CD4-positive, alpha-beta T cell treated with Interleukin-12 subunit alpha and Interleukin-12 subunit beta, for 1 hour (primary cell): ENCODE data around the gene PGD.

ENCODE experiments used
- DNase-seq: peaks from one replicate; pipeline ENCODE4 v3.0.0-alpha.2; 2020

PGD gene

DNA sequence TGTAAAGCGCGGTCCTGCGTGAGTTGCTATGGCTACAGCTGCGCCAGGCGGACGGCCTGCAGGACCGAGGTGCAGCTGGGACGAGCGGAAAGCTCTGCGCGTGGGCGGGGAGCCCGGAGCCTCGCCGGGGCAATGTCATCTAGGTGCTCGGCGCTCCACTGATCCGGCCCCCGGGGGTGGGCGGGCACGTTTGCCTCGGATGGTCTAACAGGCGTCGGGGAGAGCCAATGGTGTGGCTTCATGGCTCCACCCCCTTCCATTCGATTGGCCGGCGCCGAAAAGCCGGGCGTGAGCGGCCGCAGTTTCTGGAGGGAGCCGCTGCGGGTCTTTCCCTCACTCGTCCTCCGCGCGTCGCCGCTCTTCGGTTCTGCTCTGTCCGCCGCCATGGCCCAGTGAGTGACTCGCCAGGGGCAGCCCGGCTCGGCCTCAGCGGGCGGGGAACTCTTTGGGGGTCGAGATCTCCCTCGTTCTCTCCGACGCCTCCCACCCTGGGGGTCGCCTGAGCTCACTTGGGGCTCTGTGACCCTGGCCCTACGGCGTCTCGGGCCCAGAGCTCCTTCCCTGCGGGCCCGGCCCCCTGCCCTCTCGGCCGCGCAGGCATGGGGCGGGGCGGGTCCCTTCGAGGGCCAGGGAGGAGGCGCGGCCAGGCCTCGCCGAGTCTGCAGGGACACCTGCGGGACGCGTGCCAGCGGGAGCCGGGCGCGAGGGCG lies at the start of gene PGD:
Gene PGD, plus strand, starts transcription at position 331 of the 710 bp plus-strand sequence. Its CDS starts 54 bp downstream, at position 385.
- DNase-seq = peak; percentile 97

DNA sequence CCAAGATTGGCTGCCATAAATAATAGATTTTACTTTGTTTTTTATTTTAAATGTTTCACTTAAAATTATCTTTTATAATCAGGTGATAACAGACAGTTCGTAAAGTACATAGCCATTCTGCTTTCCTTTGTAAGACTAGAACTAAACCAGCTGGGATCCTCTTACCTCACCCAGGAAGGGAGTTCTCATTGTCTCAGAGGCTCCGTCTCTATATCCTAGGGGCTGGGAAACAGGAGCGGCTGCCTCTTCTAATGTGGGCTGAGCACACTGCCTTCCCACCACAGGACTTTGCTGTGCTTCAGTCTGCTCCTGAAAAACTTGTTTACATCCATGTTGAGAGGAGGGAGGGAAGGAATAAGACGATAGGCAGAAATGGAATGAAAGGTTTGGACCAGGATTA lies 45.6 kb upstream of the PGD start:
- no peak for DNase-seq

DNA sequence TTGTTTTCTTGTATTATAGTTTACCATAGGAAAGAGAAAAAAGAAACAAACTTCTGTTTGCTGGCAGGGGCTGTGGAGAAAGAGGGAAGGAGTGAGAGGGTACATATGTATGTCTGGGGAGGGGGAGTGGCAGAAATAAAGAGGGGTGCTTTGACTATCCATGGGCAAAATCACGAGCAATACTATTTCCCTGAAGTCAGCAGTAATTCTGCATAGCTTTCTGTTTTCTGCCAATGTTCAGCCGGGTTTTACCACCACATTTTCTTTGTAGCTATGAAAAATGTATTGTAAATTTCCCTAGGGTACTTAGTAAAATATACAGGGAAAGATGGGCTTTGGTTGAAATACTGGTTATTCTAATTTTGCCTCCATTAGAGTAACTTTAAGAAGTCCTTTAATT lies 45.2 kb upstream of the PGD start:
- DNase-seq = no peak

DNA sequence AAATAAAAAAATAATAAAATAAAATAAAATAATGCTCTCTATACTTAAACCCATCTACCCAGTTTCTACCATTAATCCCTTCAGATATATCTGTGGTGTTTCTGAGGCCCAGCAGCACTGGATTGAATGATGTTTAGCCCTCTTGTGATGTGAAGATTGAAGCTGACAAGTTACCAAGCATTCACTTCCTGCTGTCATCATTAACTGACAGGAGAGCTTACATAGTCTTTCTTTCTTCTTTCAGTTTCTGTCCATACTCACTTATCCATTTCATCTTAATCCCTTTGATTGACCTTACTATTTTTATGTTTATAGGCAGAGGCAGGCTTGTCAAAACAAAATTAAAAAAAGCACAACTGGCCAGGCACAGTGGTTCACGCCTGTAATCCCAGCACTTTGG lies 38.8 kb upstream of the PGD start:
- no peak for DNase-seq

DNA sequence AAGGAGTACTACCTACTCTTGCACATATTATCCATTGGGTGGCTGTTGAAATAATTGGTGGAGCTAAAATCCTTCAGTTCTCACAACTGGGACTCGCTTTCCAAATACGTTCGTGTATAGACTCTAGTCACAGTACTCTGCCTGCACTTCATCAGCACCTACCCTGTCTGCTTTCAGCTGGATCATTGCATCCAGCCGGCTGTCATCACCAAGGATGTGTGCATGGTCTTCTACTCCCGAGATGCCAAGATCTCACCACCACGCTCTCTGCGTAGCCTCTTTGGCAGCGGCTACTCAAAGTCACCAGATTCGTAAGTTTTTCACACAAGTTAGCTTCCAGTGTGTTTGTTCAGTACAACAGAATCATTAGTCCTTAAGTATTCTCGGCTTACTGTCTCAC lies 37.3 kb upstream of the PGD start:
- no peak for DNase-seq

DNA sequence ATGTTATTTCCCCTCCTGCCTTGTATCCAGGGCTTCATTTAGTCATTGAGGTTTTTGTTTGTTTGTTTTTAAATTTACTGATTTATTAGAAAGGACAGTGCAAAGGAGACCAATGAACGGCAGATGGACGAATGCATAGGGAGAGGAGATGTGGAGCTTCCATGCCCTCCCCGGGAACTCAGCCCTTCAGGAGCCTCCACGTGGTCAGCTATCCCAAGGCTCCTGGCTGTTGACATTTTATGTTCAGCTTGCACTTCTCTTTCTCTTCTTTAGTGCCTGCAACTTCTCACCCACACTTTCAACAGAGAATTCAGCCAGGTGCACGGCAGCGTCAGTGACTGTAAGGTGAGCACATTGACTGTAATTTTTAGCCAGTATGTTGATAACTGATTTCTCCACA lies 30.7 kb upstream of the PGD start:
- DNase-seq = no peak

DNA sequence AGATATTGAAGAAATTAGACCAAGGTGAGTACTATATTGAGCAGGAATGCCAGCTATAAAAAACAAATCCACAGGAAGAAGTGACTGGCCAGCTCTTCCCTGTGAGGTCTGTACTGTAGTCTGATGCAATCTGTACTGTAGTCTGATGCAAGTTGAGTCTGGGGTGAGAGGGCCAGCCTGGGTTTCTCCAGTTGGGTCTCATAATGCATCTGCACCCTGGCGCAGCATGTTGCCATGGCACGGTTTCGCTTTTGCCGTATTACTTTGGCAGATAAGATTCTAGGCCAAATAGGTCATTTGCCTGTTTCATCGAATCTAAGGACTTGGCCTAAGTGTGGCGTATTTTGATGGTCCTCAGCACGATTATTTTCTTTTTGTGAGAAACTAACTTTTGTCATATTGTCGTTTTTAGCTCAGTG lies 24.4 kb upstream of the PGD start:
- DNase-seq = no peak

DNA sequence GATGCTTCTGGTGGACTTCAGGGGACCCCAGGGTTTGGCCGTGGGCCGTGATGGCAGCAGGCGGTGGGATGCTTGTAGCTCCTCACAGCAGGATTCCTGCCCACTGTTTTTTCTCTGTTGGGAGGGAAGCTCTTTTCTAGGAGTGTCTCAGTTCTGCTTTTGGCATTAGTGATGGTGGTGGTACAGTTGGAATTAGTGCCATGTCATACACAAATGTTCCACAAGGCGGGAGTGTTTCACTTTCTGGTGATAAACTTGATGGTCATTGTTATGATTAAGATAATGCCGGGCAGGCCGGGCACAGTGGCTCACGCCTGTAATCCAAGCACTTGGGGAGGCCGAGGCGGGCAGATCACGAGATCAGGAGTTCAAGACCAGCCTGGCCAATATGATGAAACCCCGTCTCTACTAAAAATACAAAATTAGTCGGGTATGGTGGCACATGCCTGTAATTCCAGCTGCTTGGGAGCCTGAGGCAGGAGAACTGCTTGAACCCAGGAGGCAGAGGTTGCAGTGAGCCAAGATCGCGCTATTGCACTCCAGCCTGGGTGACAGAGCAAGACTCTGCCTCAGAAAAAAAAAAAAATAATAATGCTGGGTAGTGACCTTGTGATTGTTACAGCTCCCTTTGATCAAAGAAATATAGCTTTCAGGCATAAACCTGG lies 21.4 kb upstream of the PGD start:
- peak; percentile 40 for DNase-seq

DNA sequence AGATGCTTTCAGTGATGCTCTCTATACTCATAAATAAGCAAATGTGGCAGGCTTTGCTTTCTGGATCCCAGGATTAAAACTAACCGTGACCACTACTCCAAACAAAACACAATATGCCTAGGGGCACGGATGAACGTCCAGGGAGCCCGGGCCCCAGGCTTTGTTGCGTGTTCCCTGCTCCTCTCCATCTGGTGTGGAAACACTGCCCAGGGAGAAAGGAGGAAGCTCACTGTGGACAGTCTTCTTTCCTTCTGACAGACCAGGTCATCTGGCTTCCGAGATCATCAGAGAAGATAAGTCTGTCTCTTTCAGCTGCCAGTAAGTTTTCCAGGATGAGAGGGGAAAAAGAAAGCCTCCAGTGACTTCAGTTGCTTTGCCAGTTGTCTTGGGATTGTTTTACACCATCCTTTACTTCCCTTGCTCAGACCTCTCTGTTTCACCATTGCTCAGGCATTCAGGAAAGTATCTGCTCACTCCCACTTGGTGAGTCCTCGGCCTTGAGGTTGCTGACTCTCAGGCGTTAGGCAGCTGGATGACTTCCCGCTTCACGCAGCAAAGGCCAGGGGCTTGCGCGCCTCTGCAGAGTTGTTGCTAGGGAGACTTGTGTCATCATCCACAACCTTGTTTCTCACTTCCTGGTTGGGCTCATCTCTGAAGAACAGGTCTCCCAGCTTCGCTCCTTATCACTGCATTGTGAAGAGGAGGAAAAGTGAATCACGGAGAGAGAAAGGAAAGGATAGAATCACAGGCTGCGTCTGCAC lies 20.6 kb upstream of the PGD start:
- no peak for DNase-seq

DNA sequence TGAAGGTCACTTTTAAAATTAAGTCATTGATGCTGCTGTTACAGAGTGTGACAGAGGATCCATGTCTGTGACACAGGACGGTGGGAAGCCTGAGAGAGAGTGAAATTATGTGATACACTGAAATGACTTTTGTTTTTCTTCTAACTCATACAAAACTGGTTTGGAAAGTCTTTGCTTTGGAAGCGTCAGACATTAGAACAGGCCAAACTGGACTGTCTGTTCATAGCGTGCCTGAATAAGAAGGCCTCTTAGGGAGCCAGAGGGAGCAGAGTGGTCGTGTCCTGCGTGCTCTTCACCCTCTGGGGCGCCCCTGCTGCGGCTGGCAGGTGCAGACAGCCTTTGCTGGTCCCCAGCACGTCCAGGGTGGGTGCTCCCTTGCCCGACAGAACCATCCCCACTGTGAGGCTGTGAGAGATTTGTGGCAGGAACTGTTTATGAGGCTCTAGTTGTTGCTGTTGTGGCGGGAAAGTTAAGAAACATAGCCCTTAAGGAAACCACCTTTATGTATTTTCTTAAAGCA lies 19.7 kb upstream of the PGD start:
- no peak for DNase-seq

DNA sequence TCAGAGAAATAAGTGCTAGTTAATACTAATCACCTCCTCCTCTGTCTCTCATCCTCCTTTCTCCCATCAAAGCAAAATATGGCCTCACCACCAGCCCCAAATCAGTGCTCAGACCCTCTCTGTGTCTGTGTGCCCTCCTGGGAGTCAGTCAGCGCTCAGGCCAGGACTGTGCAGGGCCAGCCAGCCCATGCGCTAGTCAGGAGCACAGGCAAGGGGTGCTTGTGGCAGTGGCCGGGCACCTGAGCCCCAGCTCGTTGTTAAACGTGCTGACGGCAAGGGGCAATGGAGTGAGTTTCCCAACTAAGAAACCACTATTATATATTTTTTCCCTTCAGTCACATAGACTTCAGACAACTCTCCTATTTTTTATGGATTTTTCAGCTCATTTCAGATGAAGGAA lies 19.2 kb upstream of the PGD start:
- DNase-seq = no peak

DNA sequence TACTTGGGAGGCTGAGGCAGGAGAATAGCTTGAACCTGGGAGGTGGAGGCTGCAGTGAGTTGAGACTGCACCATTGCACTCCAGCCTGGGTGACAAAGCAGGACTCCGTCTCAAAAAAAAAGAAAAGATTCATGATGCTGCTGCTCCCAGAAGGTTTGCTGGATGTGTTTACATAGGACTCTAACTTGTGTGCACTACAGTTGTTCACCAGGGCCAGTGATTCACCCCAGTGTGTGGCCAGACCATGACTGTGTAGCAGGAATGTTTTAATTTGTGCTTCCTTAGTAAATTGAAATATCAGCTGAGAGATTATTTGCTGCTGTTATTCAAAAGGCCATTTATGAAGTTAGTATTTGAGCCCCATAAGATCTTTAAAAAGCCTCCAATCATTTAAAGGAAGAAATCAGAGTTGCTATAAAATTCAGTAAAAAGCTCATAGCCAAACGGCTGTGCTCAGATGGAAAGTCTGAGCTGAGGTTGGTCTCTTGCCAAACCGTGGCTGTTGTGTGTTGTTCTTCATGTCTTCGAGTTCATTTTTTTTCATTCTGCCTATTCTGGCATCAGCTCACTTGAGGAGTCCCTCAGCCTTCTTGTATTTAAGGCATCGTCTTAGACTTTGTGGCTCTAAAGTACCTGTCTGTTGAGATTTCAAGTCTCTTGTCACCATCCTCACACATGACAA lies 18.1 kb upstream of the PGD start:
- DNase-seq = no peak

DNA sequence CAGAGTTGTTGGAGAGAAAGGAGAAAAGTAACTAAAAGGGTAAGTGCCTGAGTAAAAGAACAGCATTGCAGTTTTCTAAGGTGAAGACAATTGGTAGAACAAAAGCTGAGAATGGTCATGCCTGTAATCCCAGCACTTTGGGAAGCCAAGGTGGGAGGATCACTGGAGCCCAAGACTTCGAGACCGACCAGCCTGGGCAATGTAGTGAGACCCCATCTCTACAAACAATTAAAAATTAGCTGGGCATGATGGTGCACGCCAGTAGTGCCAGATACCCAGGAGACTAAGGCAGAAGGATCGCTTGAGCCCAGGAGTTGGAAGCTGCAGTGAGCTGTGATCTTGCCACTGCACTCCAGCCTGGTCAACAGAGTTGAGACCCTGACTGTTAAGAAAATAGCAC lies 15.2 kb upstream of the PGD start:
- DNase-seq = no peak

DNA sequence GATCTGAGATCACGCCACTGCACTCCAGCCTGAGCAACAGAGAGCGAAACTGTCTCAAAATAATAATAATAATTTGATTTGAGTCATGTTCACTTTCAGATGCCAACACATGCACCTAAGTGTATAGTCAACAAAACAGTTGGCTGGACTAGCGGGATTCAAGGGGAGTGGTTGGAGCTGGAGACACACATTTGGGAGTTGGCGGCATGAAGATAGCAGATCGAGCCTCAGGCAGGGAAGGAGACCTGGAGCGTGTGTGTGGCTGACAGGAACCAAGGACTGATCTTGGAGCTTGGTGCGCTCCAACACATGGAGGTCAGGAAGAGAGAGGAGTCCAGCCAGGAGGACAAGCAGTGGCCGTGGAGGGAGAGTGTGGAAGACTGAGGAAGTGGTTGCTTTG lies 14.6 kb upstream of the PGD start:
- DNase-seq = no peak

DNA sequence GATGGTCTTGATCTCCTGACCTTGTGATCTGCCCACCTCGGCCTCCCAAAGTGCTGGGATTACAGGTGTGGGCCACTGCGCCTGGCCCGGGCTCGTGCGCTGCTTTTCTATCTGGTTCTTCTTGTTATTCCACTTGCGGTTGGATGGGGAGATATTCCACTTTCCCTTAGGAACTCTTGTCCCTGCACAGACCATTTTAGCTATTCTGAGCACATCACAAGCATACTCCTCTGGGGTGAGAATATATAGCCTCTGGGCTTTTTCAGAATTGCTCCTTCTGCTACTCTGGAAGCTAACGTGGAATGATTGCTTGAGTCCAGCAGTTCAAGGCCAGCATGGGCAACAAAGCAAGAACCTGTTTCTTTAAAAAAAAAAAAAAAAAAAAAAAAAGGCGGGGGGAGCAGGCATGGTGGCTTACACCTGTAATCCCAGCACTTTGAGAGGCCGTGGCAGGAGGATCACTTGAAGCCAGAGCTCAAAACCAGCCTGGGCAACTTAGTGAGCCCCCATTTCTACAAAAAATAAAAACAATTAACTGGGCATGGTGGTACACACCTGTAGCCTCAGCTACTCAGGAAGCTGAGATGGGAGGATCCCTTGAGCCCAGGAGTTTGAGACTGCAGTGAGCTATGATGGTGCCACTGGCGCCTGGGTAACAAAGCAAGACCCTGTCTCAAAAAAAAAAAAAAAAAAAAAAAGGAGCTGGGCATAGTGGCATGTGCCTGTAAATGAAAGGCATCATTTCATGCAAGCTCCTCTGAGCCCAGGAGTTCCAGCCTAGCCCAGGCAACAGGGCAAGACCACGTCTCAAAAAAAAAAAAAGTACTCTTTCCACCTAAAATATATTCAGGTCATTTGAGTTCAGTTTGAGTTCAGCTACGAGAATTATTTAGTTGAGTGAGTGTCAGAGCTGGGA lies 11.8 kb upstream of the PGD start:
- DNase-seq = no peak

DNA sequence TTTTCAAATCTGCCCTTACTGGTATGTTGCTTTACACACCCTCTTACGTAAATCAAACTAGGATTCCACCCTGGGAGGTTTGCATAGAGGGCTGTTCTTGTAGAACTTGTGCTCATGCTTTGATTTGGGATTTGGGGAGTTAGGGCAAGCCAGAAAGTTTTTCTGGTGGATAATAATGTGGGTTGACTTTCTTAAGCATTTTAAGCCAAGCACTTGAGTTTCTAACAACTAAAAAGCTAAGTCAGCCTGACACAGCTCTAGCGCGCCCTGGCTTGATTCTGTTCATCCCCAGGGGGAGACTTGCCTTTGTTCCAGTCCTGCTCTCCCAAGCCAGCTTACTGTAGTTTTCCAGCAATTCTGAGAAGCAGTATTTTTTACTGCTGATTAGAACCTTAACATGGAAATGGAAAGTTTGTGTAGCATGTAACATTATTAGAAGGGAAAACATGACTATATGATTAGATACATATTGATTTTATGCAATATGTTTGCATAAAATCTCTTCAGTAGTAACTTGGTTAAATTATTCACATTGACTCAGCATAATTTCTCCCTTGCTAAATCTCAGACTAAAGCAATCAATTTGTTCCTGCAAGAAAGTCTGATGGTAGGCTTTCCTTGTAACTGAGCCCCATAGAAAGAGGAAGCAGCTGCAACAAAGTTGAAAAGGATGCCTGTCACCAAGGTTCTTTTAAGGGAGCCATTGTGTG lies 11.0 kb upstream of the PGD start:
- DNase-seq = peak; percentile 10

DNA sequence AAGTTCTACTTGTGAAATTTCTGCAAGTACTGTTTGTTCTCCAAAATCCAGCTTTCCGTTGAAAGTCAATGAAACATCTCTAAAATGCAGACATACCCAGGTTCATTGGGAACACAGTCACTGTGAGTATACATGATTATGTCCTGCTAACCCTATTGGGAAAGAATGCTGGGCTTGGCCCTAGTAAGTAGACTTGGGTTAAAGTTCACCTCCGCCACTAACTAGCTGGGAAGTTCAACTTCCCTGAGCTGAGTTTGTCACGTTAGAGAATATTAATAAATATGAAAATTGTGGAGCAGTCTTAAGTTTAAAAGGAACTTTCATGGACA lies 10.5 kb upstream of the PGD start:
- DNase-seq = no peak

DNA sequence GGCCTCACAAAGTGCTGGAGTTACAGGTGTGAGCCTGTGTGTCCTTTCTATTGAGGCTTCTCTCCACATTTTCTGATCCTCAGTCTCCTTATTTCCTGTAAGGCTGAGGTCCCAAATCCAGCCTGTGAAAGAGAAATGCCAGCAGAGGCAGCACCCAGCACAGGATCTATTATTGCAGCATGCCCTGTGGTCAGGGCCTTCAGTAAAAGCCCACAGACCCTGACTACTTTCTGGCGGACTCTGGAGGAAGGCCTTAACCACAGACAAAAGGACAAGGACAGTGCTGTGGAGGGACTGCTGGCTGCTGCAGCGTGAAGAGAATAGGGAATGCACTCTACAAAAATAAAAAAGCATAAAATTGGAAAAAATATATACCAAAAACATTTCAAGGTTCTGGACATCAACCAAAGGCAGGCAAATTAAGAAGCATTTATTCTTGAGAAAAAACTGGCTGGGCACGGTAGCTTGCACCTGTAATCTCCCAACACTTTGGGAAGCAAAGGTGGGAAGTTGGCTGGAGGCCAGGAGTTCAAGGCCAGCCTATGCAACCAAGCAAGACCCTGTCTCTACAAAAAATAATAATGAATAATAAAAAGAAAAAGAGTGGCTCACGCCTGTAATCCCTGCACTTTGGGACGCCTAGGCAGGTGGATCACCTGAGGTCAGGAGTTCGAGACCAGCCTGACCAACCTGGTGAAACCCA lies 9.4 kb upstream of the PGD start:
- no peak for DNase-seq

DNA sequence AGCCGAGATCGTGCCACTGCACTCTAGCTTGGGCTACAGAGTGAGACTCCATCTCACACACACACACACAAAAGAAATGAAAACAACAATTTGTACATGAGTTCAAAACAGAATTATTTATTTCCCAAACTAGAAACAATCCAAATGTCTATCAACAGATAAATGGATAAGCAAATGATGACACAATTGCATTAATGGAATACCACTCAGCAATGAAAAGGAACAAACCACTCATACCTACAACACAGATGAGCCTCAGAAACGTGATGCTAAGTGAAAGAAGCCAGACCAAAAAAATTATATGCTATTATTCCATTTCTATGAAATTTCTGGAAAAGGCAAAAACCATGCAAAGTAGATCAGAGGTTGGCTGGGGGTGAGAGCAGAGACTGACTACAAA lies 2.0 kb upstream of the PGD start:
- no peak for DNase-seq

DNA sequence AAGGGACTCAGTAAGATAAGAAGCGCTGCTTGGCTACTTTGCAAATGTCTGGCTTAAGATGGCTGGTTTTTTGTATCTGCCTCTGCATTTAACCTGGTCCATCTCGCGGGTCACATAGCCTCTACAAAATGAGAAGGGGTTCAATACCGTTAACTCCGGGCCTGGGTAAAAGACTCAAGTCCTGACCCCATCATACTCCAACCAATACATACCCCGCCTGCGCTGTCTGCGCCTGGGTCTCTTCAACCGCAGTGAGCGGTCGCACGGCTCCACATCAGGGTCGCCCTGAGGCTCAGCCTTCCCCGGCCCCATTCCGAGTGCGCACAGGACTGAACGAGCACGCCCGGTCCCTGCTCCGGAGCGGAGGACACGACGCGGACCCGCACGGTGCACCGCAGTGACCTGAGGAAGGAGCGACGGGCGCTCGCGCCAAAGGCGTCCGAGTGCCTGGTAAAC lies 558 bp upstream of the PGD start:
- no peak for DNase-seq

DNA sequence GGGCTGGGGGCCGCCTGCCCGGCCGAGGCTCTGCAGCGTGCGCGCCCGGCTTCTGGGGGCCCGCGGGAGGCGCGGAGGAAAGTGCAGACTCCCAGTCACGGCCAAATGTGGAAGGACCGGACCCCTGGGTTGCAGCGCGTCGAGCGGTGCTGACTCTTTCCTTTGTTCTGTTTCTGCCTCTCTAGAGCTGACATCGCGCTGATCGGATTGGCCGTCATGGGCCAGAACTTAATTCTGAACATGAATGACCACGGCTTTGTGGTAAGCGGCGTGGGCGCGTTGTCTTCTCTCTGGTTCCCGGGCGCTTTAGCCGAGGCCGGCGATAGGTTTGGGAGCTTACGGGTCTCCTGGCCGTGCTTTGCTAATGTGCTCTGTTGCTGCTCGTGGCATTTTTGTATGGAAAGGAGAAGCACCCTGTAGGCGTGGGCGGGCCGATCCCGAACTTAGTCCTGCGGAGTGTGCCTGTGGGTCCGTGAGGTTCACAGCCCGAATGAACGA lies 629 bp downstream of the PGD start:
- no peak for DNase-seq
